Panc1 (cell line): Measurements from ENCODE around the gene RNASET2. TPM values are rescaled to one million over a fixed set of nuclear protein-coding genes. Genes with fewer than 3 reads are reported as not detected.
"Not testable (repeated sequence)": the region's sequence is repeated elsewhere in the genome, so short reads cannot be mapped to it uniquely, and the experiment has no call there.

Experiments used
- ATAC-seq: fragments of 200-7000 bp; cut with Tn5 transposase; 2 replicates; pipeline ENCODE4 v1.9.1; 2020; ENCODE audit warnings: mild to moderate bottlenecking, moderate library complexity
- BruUV-seq: library from RNA; stranded (reverse); fragments of 400-500 nt; replicated peaks from 2 replicates; lab custom pipeline; 2021; lab: Mats Ljungman, UMichigan
- CTCF ChIA-PET: fragments of 300-600 bp; sonication (Branson Sonifier 250); formaldehyde crosslinking; loops from one replicate; lab custom pipeline; 2022; ENCODE audit warnings: antibody characterized with exemption; lab: Charles Lee
- POLR2A ChIA-PET: fragments of 300-600 bp; sonication (Branson Sonifier 250); formaldehyde crosslinking; loops from one replicate; lab custom pipeline; 2022; ENCODE audit warnings: antibody characterized with exemption; lab: Charles Lee
- DNase-seq: peaks from one replicate; pipeline ENCODE4 v3.0.0-alpha.2; 2010; ENCODE audit warnings: low read depth, low spot score
- H3K27ac ChIP-seq: 2 replicates; pipeline ENCODE4 v1.5.1; 2011; ENCODE audit warnings: mild to moderate bottlenecking, low read length, inconsistent platforms
- H3K27me3 ChIP-seq: fragments of 200-500 bp; sonication (Bioruptor generic); 2 replicates; pipeline ENCODE4 v1.6.0; 2014; ENCODE audit warnings: low read length, inconsistent platforms; ENCODE audit not compliant: control insufficient read depth, insufficient read depth
- H3K36me3 ChIP-seq: fragments of 200-500 bp; sonication (Bioruptor generic); 2 replicates; pipeline ENCODE4 v1.5.1; 2014; ENCODE audit warnings: inconsistent platforms, mild to moderate bottlenecking, low read length, moderate library complexity; ENCODE audit not compliant: control insufficient read depth, insufficient read depth
- H3K4me1 ChIP-seq: 2 replicates; pipeline ENCODE4 v1.5.1; 2011; ENCODE audit warnings: inconsistent platforms, mild to moderate bottlenecking, low read length, moderate library complexity; ENCODE audit not compliant: control insufficient read depth, insufficient read depth
- H3K4me3 ChIP-seq, 2 experiments: 2 replicates each; pipeline ENCODE4 v1.5.1; 2011 to 2012; ENCODE audit warnings: low read depth in 2 of 2, low read length in 2 of 2, mild to moderate bottlenecking in 2 of 2, inconsistent platforms in 1 of 2, moderate library complexity in 1 of 2
- H3K9me3 ChIP-seq: fragments of 200-500 bp; sonication (Bioruptor generic); 2 replicates; pipeline ENCODE4 v1.5.1; 2014; ENCODE audit warnings: low read depth, mild to moderate bottlenecking, inconsistent platforms, low read length, moderate library complexity; ENCODE audit not compliant: control insufficient read depth, insufficient read depth
- POLR2AphosphoS5 ChIP-seq: IDR thresholded peaks from 2 replicates; pipeline ENCODE4 v1.6.1; 2012; ENCODE audit warnings: mild to moderate bottlenecking, low read depth, low read length, moderate library complexity
- in situ Hi-C: cut with HindIII; loops from 2 replicates; pipeline ENCODE4 v1.10.0; 2016; ENCODE audit warnings: low sequenced_read_pairs, low pct_unique_long_range_greater_than_20kb
- intact Hi-C: fragments of 100-400 bp; cut with micrococcal nuclease; formaldehyde crosslinking; loops from one replicate; pipeline ENCODE4 v1.10.0; 2022; ENCODE audit not compliant: unreplicated experiment
- total RNA-seq: library from RNA; stranded (reverse); gene quantifications from one replicate; pipeline ENCODE4 v1.2.1, GENCODE V29; 2021; ENCODE audit not compliant: unreplicated experiment
- TF ChIP-seq, protein P1 (sequence below), 2 experiments: IDR thresholded peaks; 2 replicates each; pipeline ENCODE4 v1.6.1; 2011 to 2012; ENCODE audit warnings: low read depth in 2 of 2, control low read depth in 1 of 2, low read length in 1 of 2, mild to moderate bottlenecking in 1 of 2, moderate library complexity in 1 of 2; ENCODE audit not compliant: insufficient read depth in 1 of 2
- TF ChIP-seq, protein P2 (sequence below): fragments of 450-650 bp; IDR thresholded peaks from 2 replicates; pipeline ENCODE4 v1.5.1; 2017; ENCODE audit warnings: mild to moderate bottlenecking

RNASET2 gene
- total RNA-seq, 1 experiment from 2014 or later = 9.7 TPM

DNA sequence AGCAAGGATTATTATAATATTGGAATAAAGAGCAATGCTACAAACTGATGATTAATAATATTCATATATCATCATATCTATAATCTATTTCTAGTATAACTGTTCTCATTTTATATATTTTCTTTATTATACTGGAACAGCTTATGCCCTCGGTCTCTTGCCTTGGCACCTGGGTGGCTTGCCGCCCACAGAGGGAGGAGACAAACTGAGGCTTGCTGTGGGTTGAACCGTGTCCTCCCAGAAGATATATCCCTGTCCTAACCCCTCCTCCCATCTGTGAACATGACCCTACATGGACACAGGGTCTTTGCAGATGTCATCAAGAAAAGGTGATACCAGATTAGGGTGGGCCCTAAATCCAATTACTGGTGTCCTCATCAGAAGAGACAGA, 4.7 kb downstream of the RNASET2 start:
- no peaks in the 10 kb centered on the region for H3K36me3 ChIP-seq
- ChIA-PET CTCF (interaction anchor here (0.8 to 2.3 kb wide), 2 partner anchors 176 to 179 kb away, joined by 4 to 13 read pairs; no protein-coding TSS in a partner anchor), POLR2A (no interaction called here)
- no peak overlapping the region for H3K4me3 ChIP-seq
- ATAC-seq (no peak), DNase-seq (no peak)
- no peaks in the 10 kb centered on the region for H3K9me3 ChIP-seq
- intact Hi-C loops (loop anchor here (1.0 kb wide), 1 partner anchor 165 kb away; no protein-coding TSS in a partner anchor), in situ Hi-C loops (no loop called here)
- H3K27ac ChIP-seq = no peak overlapping the region
- H3K27me3 ChIP-seq = no peaks in the 10 kb centered on the region
- no peaks in the 10 kb centered on the region for H3K4me1 ChIP-seq
- no TSS peak for BruUV-seq
- TF ChIP-seq, protein P1, sequence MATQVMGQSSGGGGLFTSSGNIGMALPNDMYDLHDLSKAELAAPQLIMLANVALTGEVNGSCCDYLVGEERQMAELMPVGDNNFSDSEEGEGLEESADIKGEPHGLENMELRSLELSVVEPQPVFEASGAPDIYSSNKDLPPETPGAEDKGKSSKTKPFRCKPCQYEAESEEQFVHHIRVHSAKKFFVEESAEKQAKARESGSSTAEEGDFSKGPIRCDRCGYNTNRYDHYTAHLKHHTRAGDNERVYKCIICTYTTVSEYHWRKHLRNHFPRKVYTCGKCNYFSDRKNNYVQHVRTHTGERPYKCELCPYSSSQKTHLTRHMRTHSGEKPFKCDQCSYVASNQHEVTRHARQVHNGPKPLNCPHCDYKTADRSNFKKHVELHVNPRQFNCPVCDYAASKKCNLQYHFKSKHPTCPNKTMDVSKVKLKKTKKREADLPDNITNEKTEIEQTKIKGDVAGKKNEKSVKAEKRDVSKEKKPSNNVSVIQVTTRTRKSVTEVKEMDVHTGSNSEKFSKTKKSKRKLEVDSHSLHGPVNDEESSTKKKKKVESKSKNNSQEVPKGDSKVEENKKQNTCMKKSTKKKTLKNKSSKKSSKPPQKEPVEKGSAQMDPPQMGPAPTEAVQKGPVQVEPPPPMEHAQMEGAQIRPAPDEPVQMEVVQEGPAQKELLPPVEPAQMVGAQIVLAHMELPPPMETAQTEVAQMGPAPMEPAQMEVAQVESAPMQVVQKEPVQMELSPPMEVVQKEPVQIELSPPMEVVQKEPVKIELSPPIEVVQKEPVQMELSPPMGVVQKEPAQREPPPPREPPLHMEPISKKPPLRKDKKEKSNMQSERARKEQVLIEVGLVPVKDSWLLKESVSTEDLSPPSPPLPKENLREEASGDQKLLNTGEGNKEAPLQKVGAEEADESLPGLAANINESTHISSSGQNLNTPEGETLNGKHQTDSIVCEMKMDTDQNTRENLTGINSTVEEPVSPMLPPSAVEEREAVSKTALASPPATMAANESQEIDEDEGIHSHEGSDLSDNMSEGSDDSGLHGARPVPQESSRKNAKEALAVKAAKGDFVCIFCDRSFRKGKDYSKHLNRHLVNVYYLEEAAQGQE (IDR thresholded peaks at IDR 0.05; ENCODE audit: insufficient read depth in 1 of 2, low read depth in 2 of 2, low read length in 1 of 2) = no peak
- TF ChIP-seq POLR2AphosphoS5 = no peak
- TF ChIP-seq, protein P2, sequence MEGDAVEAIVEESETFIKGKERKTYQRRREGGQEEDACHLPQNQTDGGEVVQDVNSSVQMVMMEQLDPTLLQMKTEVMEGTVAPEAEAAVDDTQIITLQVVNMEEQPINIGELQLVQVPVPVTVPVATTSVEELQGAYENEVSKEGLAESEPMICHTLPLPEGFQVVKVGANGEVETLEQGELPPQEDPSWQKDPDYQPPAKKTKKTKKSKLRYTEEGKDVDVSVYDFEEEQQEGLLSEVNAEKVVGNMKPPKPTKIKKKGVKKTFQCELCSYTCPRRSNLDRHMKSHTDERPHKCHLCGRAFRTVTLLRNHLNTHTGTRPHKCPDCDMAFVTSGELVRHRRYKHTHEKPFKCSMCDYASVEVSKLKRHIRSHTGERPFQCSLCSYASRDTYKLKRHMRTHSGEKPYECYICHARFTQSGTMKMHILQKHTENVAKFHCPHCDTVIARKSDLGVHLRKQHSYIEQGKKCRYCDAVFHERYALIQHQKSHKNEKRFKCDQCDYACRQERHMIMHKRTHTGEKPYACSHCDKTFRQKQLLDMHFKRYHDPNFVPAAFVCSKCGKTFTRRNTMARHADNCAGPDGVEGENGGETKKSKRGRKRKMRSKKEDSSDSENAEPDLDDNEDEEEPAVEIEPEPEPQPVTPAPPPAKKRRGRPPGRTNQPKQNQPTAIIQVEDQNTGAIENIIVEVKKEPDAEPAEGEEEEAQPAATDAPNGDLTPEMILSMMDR = peak; percentile 47

DNA sequence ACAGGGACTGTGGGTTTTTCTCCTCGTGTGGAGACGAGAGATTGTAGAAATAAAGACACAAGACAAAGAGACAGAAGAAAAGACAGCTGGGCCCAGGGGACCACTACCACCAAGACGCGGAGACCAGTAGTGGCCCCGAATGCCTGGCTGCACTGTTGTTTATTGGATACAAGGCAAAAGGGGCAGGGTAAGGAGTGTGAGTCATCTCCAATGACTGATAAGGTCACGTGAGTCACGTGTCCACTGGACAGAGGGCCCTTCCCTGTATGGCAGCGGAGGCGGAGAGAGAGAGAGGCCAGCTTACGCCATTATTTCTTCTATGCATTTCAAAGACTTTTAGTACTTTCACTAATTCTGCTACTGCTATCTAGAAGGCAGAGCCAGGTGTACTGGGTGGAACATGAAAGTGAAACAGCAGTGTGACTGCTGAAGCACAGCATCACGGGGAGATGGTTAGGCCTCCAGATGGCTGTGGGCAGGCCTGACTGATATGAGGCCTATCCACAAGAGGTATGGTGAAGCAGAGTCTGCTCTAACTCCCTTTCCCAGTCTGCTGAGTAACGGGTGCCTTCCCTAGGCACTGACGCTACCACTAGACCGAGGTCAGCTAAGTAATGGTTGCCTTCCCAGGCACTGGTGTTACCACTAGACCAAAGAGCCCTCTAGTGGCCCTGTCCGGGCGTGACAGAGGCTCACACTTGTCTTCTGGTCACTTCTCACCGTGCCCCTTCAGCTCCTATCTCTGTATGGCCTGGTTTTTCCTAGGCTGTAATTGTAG, 5.3 kb downstream of the RNASET2 start:
- DNase-seq = peak; percentile 63

More for the DNA sequence above, 5.3 kb downstream of the RNASET2 start:
- H3K4me1 ChIP-seq, in situ Hi-C loops, H3K36me3 ChIP-seq, H3K27me3 ChIP-seq, BruUV-seq, H3K27ac ChIP-seq, POLR2A ChIA-PET, H3K9me3 ChIP-seq: not testable (repeated sequence)
- peak overlapping the region in 1 of 2 experiments; percentile 40; a peak in 2 of 4 replicates for H3K4me3 ChIP-seq
- intact Hi-C loops = loop anchor here (1.0 kb wide), 1 partner anchor 165 kb away; no protein-coding TSS in a partner anchor
- CTCF ChIA-PET = interaction anchor here (0.6 to 2.3 kb wide), 3 partner anchors 20 to 178 kb away, joined by 4 to 13 read pairs (median 8); no protein-coding TSS in a partner anchor
- TF ChIP-seq, protein P2 = peak; percentile 95
- peak; percentile 85 for ATAC-seq
